Right lobe of liver (tissue), 6 donors: Measurements from ENCODE around the gene RCC2. TPM values are rescaled to one million over a fixed set of nuclear protein-coding genes. Genes with fewer than 3 reads are reported as not detected.
"Not testable (repeated sequence)": the region's sequence is repeated elsewhere in the genome, so short reads cannot be mapped to it uniquely, and the experiment has no call there.

ENCODE experiments used
- ATAC-seq, 4 donors: fragments of 200-7000 bp; cut with Tn5 transposase; one replicate each; pipeline ENCODE4 v1.9.1; 2020; ENCODE audit warnings: mild to moderate bottlenecking in 4 of 4, moderate library complexity in 4 of 4
- DNase-seq, 3 donors: peaks; one replicate each; pipeline ENCODE4 v3.0.0-alpha.2; 2020
- H3K27ac ChIP-seq, 3 donors: fragments of 200-600 bp; one replicate each; pipeline ENCODE4 v1.8.0; 2022
- H3K27me3 ChIP-seq, 2 donors: fragments of 200-600 bp; one replicate each; pipeline ENCODE4 v1.8.0; 2022
- H3K36me3 ChIP-seq, 4 donors: fragments of 200-600 bp; sonication (generic) in 1 of 4; one replicate each; pipeline versions ENCODE4 v1.5.1 to v1.8.0; 2017 to 2022; ENCODE audit warnings: control low read depth in 1 of 4
- H3K4me1 ChIP-seq, 4 donors: fragments of 200-600 bp; sonication (generic) in 1 of 4; one replicate each; pipeline versions ENCODE4 v1.5.1 to v1.8.0; 2017 to 2022; ENCODE audit warnings: control low read depth in 1 of 4
- H3K4me3 ChIP-seq, 3 donors: fragments of 200-600 bp; one replicate each; pipeline ENCODE4 v1.8.0; 2022
- H3K9me3 ChIP-seq, 4 donors: fragments of 200-600 bp; sonication (generic) in 1 of 4; one replicate each; pipeline versions ENCODE4 v1.5.1 to v1.8.0; 2017 to 2022; ENCODE audit warnings: control low read depth in 1 of 4
- CTCF ChIP-seq, 4 donors: fragments of 200-600 bp in 3 of 4; fragments of 450-650 bp in 1 of 4; IDR thresholded peaks; one replicate each; pipeline versions ENCODE4 v1.5.1 to v1.8.0; 2016 to 2022; ENCODE audit warnings: antibody characterized with exemption in 4 of 4, mild to moderate bottlenecking in 2 of 4
- POLR2A ChIP-seq: fragments of 450-650 bp; IDR thresholded peaks from one replicate; pipeline ENCODE4 v1.6.1; 2017; ENCODE audit warnings: antibody characterized with exemption, mild to moderate bottlenecking
- WGBS: methylation state at CpG from one replicate; pipeline ENCODE4 v1.1.6; 2018; ENCODE audit warnings: low coverage, low lambda C conversion rate; ENCODE audit not compliant: insufficient coverage; ENCODE audit errors: missing lambda C conversion rate; 5-methylcytosine and 5-hydroxymethylcytosine counted together
- intact Hi-C, 2 donors: fragments of 100-400 bp; cut with DNase I; formaldehyde crosslinking; loops; one replicate each; pipeline versions ENCODE4 v1.11.2 to v1.14.1; 2022
- long read RNA-seq: library from polyadenylated mRNA; unstranded; transcript quantifications from one replicate; pipeline ENCODE4 v2.0.0, GENCODE V29; 2019
- total RNA-seq, 6 experiments: library from RNA; depleted of rRNA in 2 of 6; stranded (reverse); fragments of >200 nt in 2 of 6; fragmentation: NEBNext Ultra II Directional in 3 of 6; extraction: Animal tissue kit (Norgen Biotek cat#: 25700) in 3 of 6; gene quantifications; one replicate each; pipeline versions ENCODE4 v1.1.0 to v1.2.4, GENCODE V29; 2016 to 2023
- donor health status: DM: no; HTN: yes; CAD: no.
- donor health status: DM: no; HTN: no; CAD: no.
- donor health status: DM: no; HTN: no; CAD: no.
- donor health status: DM: no; HTN: yes; CAD: no.
- donor health status: DM: no; HTN: yes; CAD: no.

Gene RCC2
- total RNA-seq, result 10 to 100 TPM in 4 of 6 experiments, 1 to 10 TPM in 2; 7.7 to 15.6 (median 11.6) TPM
- long read RNA-seq, result 0 reads

GRCh38 chr1:17439250-17440073, at the start of gene RCC2:
Gene RCC2, minus strand, starts transcription at chr1:17439677. Its CDS starts 1,163 bp downstream, at chr1:17438514.
- peak; percentile 62 to 79 (median 72) for ATAC-seq
- peak; percentile 67 to 72 (median 71) for DNase-seq
- intact Hi-C loops, result no loop called here
- Histone ChIP-seq H3K4me3 (peak within 1 kb of the TSS; percentile 71 to 77 (median 72)), H3K27ac (peak within 1 kb of the TSS; percentile 62 to 80 (median 73)), H3K36me3 (no peaks in the 10 kb centered on the region), H3K27me3 (no peaks in the 10 kb centered on the region), H3K9me3 (no peaks in the 10 kb centered on the region), H3K4me1 (peaks cover 0 to 16% (median 4%) of the 10 kb centered on the region in 4 donors)
- TF ChIP-seq POLR2A (peak; percentile 49), CTCF (IDR thresholded peaks at IDR 0.05) (peak in 2 of 4 donors; percentile 17 to 51)
- under 1% methylated on average over 30 of the region's 75 CpGs for WGBS

- DNase-seq, result no peak
- no peak for ATAC-seq
- Histone ChIP-seq H3K27me3 (no peaks in the 10 kb centered on the region), H3K4me1 (peaks cover 0 to 14% (median 0%) of the 10 kb centered on the region in 4 donors), H3K27ac (no peak overlapping the region), H3K9me3 (no peaks in the 10 kb centered on the region), H3K36me3 (no peaks in the 10 kb centered on the region), H3K4me3 (no peak overlapping the region)
- WGBS, result no CpG with 5 or more reads among the region's 9 CpGs
- no peak for TF ChIP-seq CTCF (IDR thresholded peaks at IDR 0.05)
- TF ChIP-seq POLR2A, result no peak
- intact Hi-C loops, result no loop called here
Measured at GRCh38 chr1:17486242-17486641, 46.8 kb upstream of the RCC2 start.

- TF ChIP-seq CTCF (IDR thresholded peaks at IDR 0.05) (peak; percentile 14 to 29 (median 24)), POLR2A (no peak)
- WGBS, result 68% methylated on average over 10 of the region's 10 CpGs
- H3K36me3 ChIP-seq, result no peaks in the 10 kb centered on the region
- no peaks in the 10 kb centered on the region for H3K27me3 ChIP-seq
- DNase-seq (no peak), ATAC-seq (no peak)
- no peak overlapping the region for H3K4me3 ChIP-seq
- no peaks in the 10 kb centered on the region for H3K9me3 ChIP-seq
- intact Hi-C loops, result no loop called here
- no peak overlapping the region for H3K27ac ChIP-seq
- H3K4me1 ChIP-seq, result peaks cover 0 to 14% (median 0%) of the 10 kb centered on the region in 4 donors
Measured at GRCh38 chr1:17485281-17485680, 45.8 kb upstream of the RCC2 start.

- intact Hi-C loops, H3K27ac ChIP-seq, H3K9me3 ChIP-seq, DNase-seq, H3K27me3 ChIP-seq, H3K4me1 ChIP-seq, H3K36me3 ChIP-seq, ATAC-seq, H3K4me3 ChIP-seq: not testable (repeated sequence)
- WGBS, result 84% methylated on average over 9 of the region's 10 CpGs
Measured at GRCh38 chr1:17481981-17482380, 42.5 kb upstream of the RCC2 start.

- TF ChIP-seq CTCF (IDR thresholded peaks at IDR 0.05) (no peak), POLR2A (no peak)
- Histone ChIP-seq H3K9me3 (no peaks in the 10 kb centered on the region), H3K27ac (no peak overlapping the region), H3K27me3 (no peaks in the 10 kb centered on the region), H3K4me1 (no peaks in the 10 kb centered on the region), H3K4me3 (no peak overlapping the region), H3K36me3 (no peaks in the 10 kb centered on the region)
- intact Hi-C loops, result no loop called here
- DNase-seq (no peak), ATAC-seq (no peak)
- WGBS, result 74% methylated on average over 5 of the region's 7 CpGs
Measured at GRCh38 chr1:17480846-17481245, 41.4 kb upstream of the RCC2 start.
